Naive thymus-derived CD4-positive, alpha-beta T cell (primary cell): ENCODE results near the gene CDKN2B-AS1. TPM values are rescaled to one million over a fixed set of nuclear protein-coding genes. Genes with fewer than 3 reads are reported as not detected.
"Not testable (repeated sequence)": the region's sequence is repeated elsewhere in the genome, so short reads cannot be mapped to it uniquely, and the experiment has no call there.

Experiments used
- ATAC-seq: fragments of 150-1000 bp; cut with Tn5 transposase; 2 replicates; pipeline ENCODE4 v1.10.0; 2021; ENCODE audit warnings: mild to moderate bottlenecking, moderate library complexity
- CTCF ChIA-PET: fragments of 350-600 bp; sonication (Branson Sonifier 250); formaldehyde crosslinking; loops from one replicate; lab custom pipeline; 2021; ENCODE audit warnings: antibody characterized with exemption; lab: Charles Lee
- POLR2A ChIA-PET: fragments of 350-600 bp; sonication (Branson Sonifier 250); formaldehyde crosslinking; loops from one replicate; lab custom pipeline; 2021; ENCODE audit warnings: antibody characterized with exemption, inconsistent platforms; lab: Charles Lee
- DNase-seq, 9 donors: peaks; one replicate each; pipeline versions ENCODE4 v3.0.0 to v3.0.0-alpha.2; 2020 to 2022; ENCODE audit warnings: mixed read lengths in 1 of 9
- H3K27ac ChIP-seq: one replicate; pipeline ENCODE4 v1.7.0; 2013; ENCODE audit warnings: mild to moderate bottlenecking, low read depth, low read length, moderate library complexity
- H3K27me3 ChIP-seq, 2 donors: one replicate each; pipeline ENCODE4 v1.7.0; 2013; ENCODE audit warnings: low read length in 2 of 2, mild to moderate bottlenecking in 2 of 2, moderate library complexity in 2 of 2; ENCODE audit not compliant: control insufficient read depth in 2 of 2, insufficient read depth in 2 of 2
- H3K36me3 ChIP-seq, 3 experiments: 1 replicate in 2 of 3; 2 replicates in 1 of 3; pipeline ENCODE4 v1.7.0; 2013; ENCODE audit warnings: low read length in 3 of 3, mild to moderate bottlenecking in 3 of 3, moderate library complexity in 1 of 3; ENCODE audit not compliant: insufficient read depth in 3 of 3, control insufficient read depth in 2 of 3
- H3K4me1 ChIP-seq, 2 donors: one replicate each; pipeline ENCODE4 v1.7.0; 2013; ENCODE audit warnings: low read length in 2 of 2, mild to moderate bottlenecking in 2 of 2, moderate library complexity in 1 of 2; ENCODE audit not compliant: control insufficient read depth in 2 of 2, insufficient read depth in 2 of 2
- H3K4me3 ChIP-seq: 2 replicates; pipeline ENCODE4 v1.7.0; 2013; ENCODE audit warnings: mild to moderate bottlenecking, low read length
- H3K9me3 ChIP-seq, 3 experiments: 1 replicate in 2 of 3; 2 replicates in 1 of 3; pipeline ENCODE4 v1.7.0; 2013; ENCODE audit warnings: low read length in 3 of 3; ENCODE audit not compliant: control insufficient read depth in 2 of 3
- H3K27ac Mint-ChIP-seq, 9 donors: one replicate each; pipeline ENCODE4 v1.8.0; 2020 to 2022; ENCODE audit warnings: mixed read lengths in 9 of 9, mild to moderate bottlenecking in 8 of 9, moderate library complexity in 5 of 9, inconsistent platforms in 2 of 9
- H3K27me3 Mint-ChIP-seq, 5 donors: one replicate each; pipeline ENCODE4 v1.8.0; 2021 to 2022; ENCODE audit warnings: mixed read lengths in 5 of 5, mild to moderate bottlenecking in 1 of 5
- H3K36me3 Mint-ChIP-seq, 5 donors: one replicate each; pipeline ENCODE4 v1.8.0; 2020 to 2022; ENCODE audit warnings: mixed read lengths in 5 of 5, mild to moderate bottlenecking in 3 of 5, inconsistent platforms in 1 of 5
- H3K4me1 Mint-ChIP-seq, 7 donors: one replicate each; pipeline ENCODE4 v1.8.0; 2020 to 2022; ENCODE audit warnings: mixed read lengths in 7 of 7, mild to moderate bottlenecking in 3 of 7, inconsistent platforms in 1 of 7
- H3K4me3 Mint-ChIP-seq, 10 donors: one replicate each; pipeline ENCODE4 v1.8.0; 2020 to 2022; ENCODE audit warnings: mild to moderate bottlenecking in 10 of 10, mixed read lengths in 10 of 10, moderate library complexity in 6 of 10, inconsistent platforms in 2 of 10
- H3K9me3 Mint-ChIP-seq, 11 donors: one replicate each; pipeline ENCODE4 v1.8.0; 2020 to 2022; ENCODE audit warnings: mixed read lengths in 11 of 11, mild to moderate bottlenecking in 4 of 11, inconsistent platforms in 1 of 11, moderate library complexity in 1 of 11
- intact Hi-C, 2 donors: fragments of 100-400 bp; cut with micrococcal nuclease; formaldehyde crosslinking; loops; one replicate each; pipeline ENCODE4 v1.15.1; 2023
- polyA plus RNA-seq, 2 donors: library from polyadenylated mRNA; unstranded; fragments of 300-500 nt; fragmentation: Illumina TruSeq; gene quantifications; one replicate each; pipeline ENCODE4 v1.2.3, GENCODE V29; 2021
- total RNA-seq, 6 experiments: library from RNA in 5 of 6; stranded (reverse) in 5 of 6; gene quantifications; 1 replicate in 5 of 6; 2 replicates in 1 of 6; pipeline ENCODE4 v1.2.3 and lab custom pipeline; 2021 to 2026

Gene CDKN2B-AS1
- total RNA-seq (1 to 10 TPM in 1 of 5 experiments, under 1 TPM in 2, not detected in 2; 0.21 to 3.5 (median 0.61) TPM), polyA plus RNA-seq (not detected), total RNA-seq (lab: John Stamatoyannopoulos, UW) (0.40 reads per million)

GRCh38 chr9:21994556-21995005, at the start of gene CDKN2B-AS1:
CDKN2B-AS1 (plus strand) TSS chr9:21994791.
- H3K9me3 ChIP-seq: peaks cover 0 to 6% (median 0%) of the 10 kb centered on the region in 3 experiments
- Mint-ChIP-seq H3K4me1 (peaks cover 0 to 35% (median 13%) of the 10 kb centered on the region in 7 donors), H3K27me3 (peaks cover 30 to 54% (median 44%) of the 10 kb centered on the region in 5 donors), H3K4me3 (peak within 1 kb of the TSS; percentile 88 to 97 (median 94)), H3K27ac (peak within 1 kb of the TSS; percentile 29 to 98 (median 66)), H3K9me3 (peaks cover 0 to 14% (median 5%) of the 10 kb centered on the region in 11 donors), H3K36me3 (peaks cover 0 to 24% (median under 1%) of the 10 kb centered on the region in 5 donors)
- intact Hi-C loops: loop anchor here (1.0 to 10.0 kb wide), 17 partner anchors 11 to 665 kb away; partner anchors contain the start of gene KLHL9 (in 2 of the 2)
- ChIA-PET POLR2A (interaction anchor here (1.3 kb wide), 1 partner anchor 21 kb away, joined by 3 read pairs; no protein-coding TSS in a partner anchor), CTCF (no interaction called here)
- H3K4me3 ChIP-seq: peak within 1 kb of the TSS; percentile 93
- peaks cover 0 to 26% of the 10 kb centered on the region in 2 donors for H3K27me3 ChIP-seq
- peak within 1 kb of the TSS; percentile 37 for H3K27ac ChIP-seq
- ATAC-seq (peak; percentile 47), DNase-seq (peak in 2 of 9 donors; percentile 31 to 54)
- peaks cover 0 to 7% (median 0%) of the 10 kb centered on the region in 3 experiments for H3K36me3 ChIP-seq
- H3K4me1 ChIP-seq: peaks cover 8 to 16% of the 10 kb centered on the region in 2 donors

GRCh38 chr9:21945606-21946005, 49.0 kb upstream of the CDKN2B-AS1 start:
- DNase-seq (no peak), ATAC-seq (no peak)
- H3K36me3 Mint-ChIP-seq: peaks cover 0 to 6% (median 3%) of the 10 kb centered on the region in 5 donors
- H3K27me3 Mint-ChIP-seq: peaks cover 30 to 56% (median 34%) of the 10 kb centered on the region in 5 donors
- POLR2A ChIA-PET: interaction anchor here (0.6 kb wide), 1 partner anchor 29 kb away, joined by 3 read pairs; no protein-coding TSS in a partner anchor
- peaks cover 0 to 26% (median 7%) of the 10 kb centered on the region in 11 donors for H3K9me3 Mint-ChIP-seq
- intact Hi-C loops: no loop called here
- H3K27ac ChIP-seq: no peak overlapping the region
- no peaks in the 10 kb centered on the region for H3K9me3 ChIP-seq
- no peak overlapping the region for H3K4me3 Mint-ChIP-seq
- no peaks in the 10 kb centered on the region for H3K4me1 ChIP-seq
- no peaks in the 10 kb centered on the region for H3K27me3 ChIP-seq
- H3K4me3 ChIP-seq: no peak overlapping the region
- H3K36me3 ChIP-seq: no peaks in the 10 kb centered on the region
- CTCF ChIA-PET: no interaction called here
- no peaks in the 10 kb centered on the region for H3K4me1 Mint-ChIP-seq
- H3K27ac Mint-ChIP-seq: no peak overlapping the region

- intact Hi-C loops: no loop called here
- Mint-ChIP-seq H3K9me3 (peaks cover 0 to 20% (median 9%) of the 10 kb centered on the region in 11 donors), H3K4me1 (no peaks in the 10 kb centered on the region), H3K36me3 (peaks cover 0 to 12% (median 0%) of the 10 kb centered on the region in 5 donors), H3K27ac (no peak overlapping the region), H3K4me3 (no peak overlapping the region), H3K27me3 (peaks cover 28 to 56% (median 41%) of the 10 kb centered on the region in 5 donors)
- H3K27ac ChIP-seq: no peak overlapping the region
- H3K27me3 ChIP-seq: peaks cover 6 to 7% of the 10 kb centered on the region in 2 donors
- POLR2A ChIA-PET: no interaction called here
- no peak for ATAC-seq
- no peaks in the 10 kb centered on the region for H3K4me1 ChIP-seq
- no peak for DNase-seq
- no peaks in the 10 kb centered on the region for H3K36me3 ChIP-seq
- H3K4me3 ChIP-seq: no peak overlapping the region
- CTCF ChIA-PET: no interaction called here
- H3K9me3 ChIP-seq: no peaks in the 10 kb centered on the region
These were observed 35.8 kb upstream of the CDKN2B-AS1 start for GRCh38 chr9:21958833-21959232.

- Mint-ChIP-seq H3K27me3 (peaks cover 33 to 59% (median 42%) of the 10 kb centered on the region in 5 donors), H3K9me3 (peaks cover 0 to 23% (median 9%) of the 10 kb centered on the region in 11 donors), H3K36me3 (peaks cover 0 to 12% (median 0%) of the 10 kb centered on the region in 5 donors)
- intact Hi-C loops, H3K9me3 ChIP-seq, H3K4me3 ChIP-seq, POLR2A ChIA-PET, H3K27ac ChIP-seq, DNase-seq, H3K4me1 Mint-ChIP-seq, H3K4me3 Mint-ChIP-seq, CTCF ChIA-PET, H3K4me1 ChIP-seq, H3K27ac Mint-ChIP-seq, H3K36me3 ChIP-seq, ATAC-seq: not testable (repeated sequence)
- H3K27me3 ChIP-seq: peaks cover 9 to 10% of the 10 kb centered on the region in 2 donors
These were observed 35.3 kb upstream of the CDKN2B-AS1 start for GRCh38 chr9:21959268-21959667.

- Mint-ChIP-seq H3K36me3 (peaks cover 0 to 18% (median 0%) of the 10 kb centered on the region in 5 donors), H3K27me3 (peaks cover 50 to 73% (median 65%) of the 10 kb centered on the region in 5 donors), H3K27ac (no peak overlapping the region), H3K9me3 (peaks cover 1 to 43% (median 13%) of the 10 kb centered on the region in 11 donors), H3K4me1 (peaks cover under 1 to 21% (median 16%) of the 10 kb centered on the region in 7 donors), H3K4me3 (no peak overlapping the region)
- H3K27me3 ChIP-seq: peaks cover 23 to 32% of the 10 kb centered on the region in 2 donors
- no peak overlapping the region for H3K27ac ChIP-seq
- DNase-seq: no peak
- ChIA-PET POLR2A (no interaction called here), CTCF (no interaction called here)
- ATAC-seq: no peak
- H3K9me3 ChIP-seq: peaks cover 0 to 6% (median 0%) of the 10 kb centered on the region in 3 experiments
- intact Hi-C loops: no loop called here
- peaks cover 10 to 18% of the 10 kb centered on the region in 2 donors for H3K4me1 ChIP-seq
- no peak overlapping the region for H3K4me3 ChIP-seq
- no peaks in the 10 kb centered on the region for H3K36me3 ChIP-seq
These were observed 33.0 kb upstream of the CDKN2B-AS1 start for GRCh38 chr9:21961569-21961968.

GRCh38 chr9:21964925-21965385, 29.6 kb upstream of the CDKN2B-AS1 start:
- POLR2A ChIA-PET: no interaction called here
- peak overlapping the region in 3 of 9 donors; percentile 65 to 78 (median 74) for H3K27ac Mint-ChIP-seq

More at GRCh38 chr9:21964925-21965385, 29.6 kb upstream of the CDKN2B-AS1 start:
- Mint-ChIP-seq H3K4me3 (peak overlapping the region; percentile 1 to 81 (median 54)), H3K4me1 (peaks cover 9 to 35% (median 25%) of the 10 kb centered on the region in 7 donors), H3K27me3 (peaks cover 84 to 94% (median 92%) of the 10 kb centered on the region in 5 donors), H3K36me3 (peaks cover 0 to 25% (median 19%) of the 10 kb centered on the region in 5 donors), H3K9me3 (peaks cover 8 to 77% (median 41%) of the 10 kb centered on the region in 11 donors)
- Histone ChIP-seq H3K27ac (no peak overlapping the region), H3K27me3 (peaks cover 51 to 64% of the 10 kb centered on the region in 2 donors), H3K9me3 (peaks cover 0 to 33% (median 5%) of the 10 kb centered on the region in 3 experiments), H3K4me1 (peaks cover 10 to 18% of the 10 kb centered on the region in 2 donors), H3K36me3 (no peaks in the 10 kb centered on the region), H3K4me3 (peak overlapping the region; percentile 33)
- ATAC-seq (peak; percentile 80), DNase-seq (peak in 6 of 9 donors; percentile 29 to 70 (median 42))
- CTCF ChIA-PET: no interaction called here
- intact Hi-C loops: loop anchor here (1.0 to 5.0 kb wide), 6 partner anchors 30 to 151 kb away; partner anchors contain the start of genes CDKN2A (in 1 of the 2), CDKN2B (in 1 of the 2) and CDKN2B-AS1 (in 1 of the 2)
